ENCODE measurements around the gene TM7SF2. TPM values are rescaled to one million over a fixed set of nuclear protein-coding genes. Genes with fewer than 3 reads are reported as not detected.
"Not testable (repeated sequence)": the region's sequence is repeated elsewhere in the genome, so short reads cannot be mapped to it uniquely, and the experiment has no call there.

TM7SF2 gene
- total RNA-seq, 1 experiment from 2014 or later: 23.5 TPM

DNA sequence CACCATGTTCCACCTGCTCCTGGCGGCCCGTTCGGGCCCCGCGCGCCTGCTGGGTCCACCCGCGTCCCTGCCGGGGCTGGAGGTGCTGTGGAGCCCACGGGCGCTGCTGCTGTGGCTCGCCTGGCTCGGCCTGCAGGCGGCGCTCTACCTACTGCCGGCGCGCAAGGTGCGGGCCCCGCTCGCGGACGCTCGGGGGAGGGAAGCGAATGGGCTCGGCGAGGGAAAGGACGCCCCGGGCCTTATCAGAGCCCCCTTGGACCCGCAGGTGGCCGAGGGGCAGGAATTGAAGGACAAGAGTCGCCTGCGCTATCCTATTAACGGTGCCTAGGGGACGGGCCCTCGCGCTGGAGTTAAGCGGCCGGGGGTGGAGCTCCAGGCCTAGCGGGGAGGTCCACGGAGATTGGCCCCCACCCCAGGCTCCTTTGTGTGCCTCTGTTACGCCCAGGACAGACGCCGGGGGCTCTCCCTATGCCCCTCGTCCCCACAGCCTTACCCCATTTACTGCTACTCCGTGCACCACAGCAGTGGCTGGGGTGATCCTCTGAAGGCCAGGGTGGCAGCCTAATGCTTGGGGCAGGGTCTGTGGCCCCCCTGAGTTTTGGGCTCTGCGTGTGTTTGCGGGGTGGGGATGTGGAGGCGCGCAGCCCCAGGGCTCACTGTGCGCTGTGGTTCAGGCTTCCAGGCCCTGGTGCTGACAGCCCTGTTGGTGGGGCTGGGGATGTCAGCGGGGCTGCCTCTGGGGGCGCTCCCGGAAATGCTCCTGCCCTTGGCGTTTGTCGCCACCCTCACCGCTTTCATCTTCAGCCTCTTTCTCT is 1.1 kb downstream of the TM7SF2 start:
- peak; percentile 49 for DNase-seq (ENCODE audit: low spot score)
- in situ Hi-C loops (cut with HindIII; ENCODE audit: low sequenced_read_pairs): no loop called here

DNA sequence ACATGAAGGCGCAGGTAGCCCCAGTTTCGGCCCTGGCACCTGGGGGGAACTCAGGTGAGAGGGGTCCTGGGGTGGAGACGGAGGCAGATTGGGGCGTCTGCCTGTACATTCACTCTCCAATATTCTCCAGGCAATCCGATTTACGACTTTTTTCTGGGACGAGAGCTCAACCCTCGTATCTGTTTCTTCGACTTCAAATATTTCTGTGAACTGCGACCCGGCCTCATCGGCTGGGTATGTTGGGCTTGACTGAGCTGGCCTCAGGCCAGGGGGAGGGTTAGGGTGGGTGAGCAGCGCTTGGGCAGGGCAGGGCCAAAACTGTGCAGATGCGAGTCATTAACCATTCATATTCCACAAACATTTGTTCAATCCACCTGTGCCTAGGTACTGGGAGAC is 1.7 kb downstream of the TM7SF2 start:
- DNase-seq (ENCODE audit: low spot score): no peak
- in situ Hi-C loops (cut with HindIII; ENCODE audit: low sequenced_read_pairs): no loop called here

DNA sequence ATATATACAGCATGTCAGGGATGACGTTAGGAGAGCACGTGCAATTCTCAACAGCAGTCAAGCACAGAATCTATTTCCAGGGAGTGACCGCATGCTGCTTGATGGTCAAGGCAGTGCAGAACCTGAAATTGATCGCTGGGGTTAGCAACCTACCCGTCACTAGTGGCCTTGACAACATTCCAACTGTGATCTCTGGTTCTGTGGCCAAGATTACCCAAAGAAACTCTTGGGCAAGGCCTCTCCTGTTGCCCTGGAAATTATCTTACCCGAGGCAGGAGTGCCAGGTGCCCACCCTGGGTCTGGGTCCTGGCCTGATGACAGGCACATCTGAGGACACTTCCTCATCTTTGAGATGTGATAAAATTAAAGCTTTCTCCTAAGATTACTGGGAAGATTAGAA is 2.2 kb downstream of the TM7SF2 start:
- in situ Hi-C loops (cut with HindIII; ENCODE audit: low sequenced_read_pairs): no loop called here
- DNase-seq (ENCODE audit: low spot score): no peak

DNA sequence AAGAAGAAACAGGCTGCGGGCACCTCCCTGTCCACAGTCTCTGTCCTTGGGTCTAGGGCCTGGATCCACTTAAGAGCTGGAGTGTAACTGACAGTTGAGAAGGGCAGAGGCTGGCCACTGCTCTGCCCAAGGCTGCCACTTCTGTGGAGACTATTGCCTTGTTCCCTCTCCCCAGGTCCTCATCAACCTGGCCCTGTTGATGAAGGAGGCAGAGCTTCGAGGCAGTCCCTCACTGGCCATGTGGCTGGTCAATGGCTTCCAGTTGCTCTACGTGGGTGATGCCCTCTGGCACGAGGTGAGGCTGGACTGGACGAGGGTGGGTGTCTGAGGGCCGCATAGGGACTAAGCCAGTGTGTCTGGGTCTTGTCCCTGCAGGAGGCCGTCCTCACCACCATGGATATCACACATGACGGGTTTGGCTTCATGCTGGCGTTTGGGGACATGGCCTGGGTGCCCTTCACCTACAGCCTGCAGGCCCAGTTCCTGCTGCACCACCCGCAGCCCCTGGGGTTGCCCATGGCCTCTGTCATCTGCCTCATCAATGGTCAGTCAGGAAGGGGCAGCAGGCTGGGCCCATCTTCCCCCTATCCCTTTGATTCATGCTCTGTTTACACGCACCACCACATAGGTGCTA is 3.0 kb downstream of the TM7SF2 start:
- in situ Hi-C loops (cut with HindIII; ENCODE audit: low sequenced_read_pairs): no loop called here
- no peak for DNase-seq (ENCODE audit: low spot score)

DNA sequence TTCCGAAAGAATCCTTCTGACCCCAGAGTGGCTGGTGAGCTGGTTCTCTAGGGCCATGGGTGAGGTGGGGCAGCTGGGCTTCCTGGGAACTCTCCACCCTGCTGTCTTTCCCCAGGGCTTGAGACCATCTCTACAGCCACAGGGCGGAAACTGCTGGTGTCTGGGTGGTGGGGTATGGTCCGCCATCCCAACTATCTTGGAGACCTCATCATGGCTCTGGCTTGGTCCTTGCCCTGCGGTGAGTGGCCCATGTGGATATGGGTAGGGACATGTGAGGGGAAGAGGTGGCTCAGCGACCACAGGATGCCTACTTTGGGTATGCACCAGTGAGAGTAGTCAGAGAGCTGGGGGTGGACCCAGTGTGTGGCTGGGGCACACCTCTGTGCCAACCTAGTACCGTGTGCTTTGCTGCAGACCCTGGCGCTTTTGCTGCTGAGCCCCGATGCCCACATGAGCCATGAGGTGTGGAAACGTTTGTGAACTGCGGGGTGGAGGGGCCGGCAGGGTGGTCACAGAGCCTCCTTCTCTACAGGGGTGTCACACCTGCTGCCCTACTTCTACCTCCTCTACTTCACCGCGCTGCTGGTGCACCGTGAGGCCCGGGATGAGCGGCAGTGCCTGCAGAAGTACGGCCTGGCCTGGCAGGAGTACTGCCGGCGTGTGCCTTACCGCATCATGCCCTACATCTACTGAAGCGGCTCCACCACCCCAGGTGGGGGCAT is 3.9 kb downstream of the TM7SF2 start:
- in situ Hi-C loops (cut with HindIII; ENCODE audit: low sequenced_read_pairs): no loop called here
- DNase-seq (ENCODE audit: low spot score): no peak

DNA sequence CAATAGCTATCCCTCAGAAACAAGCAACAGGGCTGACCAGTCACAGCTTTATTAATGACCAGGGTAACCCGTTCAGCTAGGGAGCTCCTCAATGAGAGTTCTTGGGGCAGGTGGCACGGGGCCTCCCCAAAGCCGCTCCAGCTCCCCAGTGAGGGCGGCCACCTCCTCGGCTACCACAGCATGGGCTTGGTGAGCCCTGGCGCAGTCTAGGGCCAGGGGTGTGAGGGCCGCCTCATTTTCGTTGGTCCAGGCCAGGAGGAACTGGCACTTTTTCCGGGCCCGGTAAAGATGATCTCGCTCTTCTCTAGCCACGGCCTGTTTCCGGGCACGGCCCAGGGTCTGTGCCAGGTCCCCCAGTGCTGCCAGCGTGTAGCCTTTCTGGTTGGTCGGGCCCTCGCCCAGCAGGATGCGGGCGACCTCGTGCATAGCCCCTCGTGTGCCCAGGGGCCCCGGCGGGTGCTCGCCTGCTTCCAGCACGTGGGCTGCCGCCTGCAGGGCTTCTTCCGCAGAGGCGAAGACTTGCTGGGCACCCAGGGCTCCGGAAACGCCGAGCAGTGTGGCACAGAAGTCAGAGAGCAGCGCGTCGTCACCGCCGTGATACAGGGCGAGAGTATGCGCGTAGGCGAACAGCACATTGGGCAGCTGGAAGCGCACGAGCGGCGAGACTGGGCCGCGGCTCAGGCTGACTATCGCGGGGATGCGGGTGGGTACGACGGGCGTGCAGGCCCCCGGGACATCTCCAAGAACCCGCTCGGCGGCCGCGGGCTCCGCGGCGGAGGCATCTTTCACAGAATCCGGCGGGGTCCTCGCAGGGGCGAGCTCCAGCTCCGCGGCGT is 4.9 kb downstream of the TM7SF2 start:
- in situ Hi-C loops (cut with HindIII; ENCODE audit: low sequenced_read_pairs): no loop called here
- DNase-seq (ENCODE audit: low spot score): no peak

DNA sequence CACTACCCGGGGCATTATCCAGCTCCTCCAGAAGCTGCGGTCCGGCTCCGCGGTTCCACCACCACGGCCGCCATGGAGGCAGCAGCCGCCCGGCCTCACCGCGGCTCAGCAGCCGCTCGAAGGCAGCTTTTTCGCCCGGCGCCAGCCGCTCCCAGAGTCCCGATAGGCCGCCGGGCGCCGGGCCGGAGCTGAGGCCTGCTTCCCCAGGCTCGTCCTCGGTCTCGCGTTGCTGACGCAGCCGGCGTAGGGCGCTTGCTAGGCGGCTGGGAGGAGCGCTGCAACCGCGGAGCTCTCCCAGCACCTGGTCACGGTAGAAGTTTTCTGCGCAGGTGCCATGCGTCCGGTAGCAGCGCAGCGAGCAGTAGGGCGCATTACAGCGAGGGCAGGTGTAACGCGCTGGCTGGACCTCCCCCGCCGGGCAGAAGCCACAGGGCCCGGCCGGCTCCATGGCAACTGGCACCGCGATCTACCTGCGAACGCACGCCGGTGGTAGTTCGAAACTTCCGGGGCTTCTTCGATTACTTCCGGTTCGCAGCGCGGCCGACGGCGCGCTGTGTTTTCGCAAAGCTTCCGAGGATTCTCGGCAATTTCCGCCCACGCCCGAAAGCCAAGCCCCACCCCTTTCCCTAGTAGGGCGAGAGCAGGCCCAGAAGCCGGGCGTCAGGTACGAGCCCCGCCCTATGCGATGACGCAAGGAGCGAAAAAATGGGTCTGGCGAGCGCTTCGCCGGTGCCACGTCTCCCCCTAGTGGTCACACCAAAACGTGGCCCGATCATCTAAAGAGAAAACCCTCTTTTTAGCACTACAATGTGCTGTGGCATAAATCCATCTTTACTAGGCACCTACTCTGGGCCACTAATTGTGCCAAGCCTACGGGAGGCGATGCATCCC is 5.8 kb downstream of the TM7SF2 start, which contains the start of gene ZNHIT2:
TSS of gene ZNHIT2 (minus strand) at position 496 of the 891 bp plus-strand sequence. CDS start at position 448, 48 bp downstream.
- in situ Hi-C loops (cut with HindIII; ENCODE audit: low sequenced_read_pairs): no loop called here
- peak; percentile 99 for DNase-seq (ENCODE audit: low spot score)

DNA sequence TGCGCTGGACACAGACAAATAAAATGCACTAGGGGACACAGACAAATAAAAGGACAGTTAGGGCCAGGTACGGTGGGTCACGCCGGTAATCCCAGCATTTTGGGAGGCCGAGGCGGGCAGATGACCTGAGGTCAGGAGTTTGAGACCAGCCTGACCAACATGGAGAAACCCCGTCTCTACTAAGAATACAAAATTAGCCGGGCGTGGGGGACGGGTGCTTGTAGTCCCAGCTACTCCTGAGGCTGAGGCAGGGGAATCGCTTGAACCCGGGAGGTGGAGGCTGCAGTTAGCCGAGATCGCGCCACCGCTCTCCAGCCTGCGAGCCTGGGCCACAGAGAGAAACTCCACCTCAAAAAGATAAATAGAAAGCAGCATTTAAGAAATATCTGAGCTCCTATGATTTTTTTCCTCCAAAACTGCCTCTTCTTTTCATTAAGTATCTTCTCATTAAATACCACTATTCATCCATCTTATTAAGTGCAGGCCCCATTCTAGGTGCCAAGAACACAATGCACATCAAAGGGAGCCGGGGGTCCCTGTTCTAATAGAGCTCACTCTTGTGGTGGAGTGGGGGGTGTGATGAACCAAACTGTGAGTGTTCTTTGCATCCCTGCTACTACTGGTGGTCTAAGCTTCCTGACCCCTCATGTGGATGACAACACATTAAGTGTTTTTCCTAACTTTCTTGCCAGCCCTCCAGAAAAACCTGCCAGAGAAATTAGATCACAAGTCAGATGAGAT is 6.6 kb downstream of the TM7SF2 start:
- in situ Hi-C loops (cut with HindIII; ENCODE audit: low sequenced_read_pairs): no loop called here
- no peak for DNase-seq (ENCODE audit: low spot score)

DNA sequence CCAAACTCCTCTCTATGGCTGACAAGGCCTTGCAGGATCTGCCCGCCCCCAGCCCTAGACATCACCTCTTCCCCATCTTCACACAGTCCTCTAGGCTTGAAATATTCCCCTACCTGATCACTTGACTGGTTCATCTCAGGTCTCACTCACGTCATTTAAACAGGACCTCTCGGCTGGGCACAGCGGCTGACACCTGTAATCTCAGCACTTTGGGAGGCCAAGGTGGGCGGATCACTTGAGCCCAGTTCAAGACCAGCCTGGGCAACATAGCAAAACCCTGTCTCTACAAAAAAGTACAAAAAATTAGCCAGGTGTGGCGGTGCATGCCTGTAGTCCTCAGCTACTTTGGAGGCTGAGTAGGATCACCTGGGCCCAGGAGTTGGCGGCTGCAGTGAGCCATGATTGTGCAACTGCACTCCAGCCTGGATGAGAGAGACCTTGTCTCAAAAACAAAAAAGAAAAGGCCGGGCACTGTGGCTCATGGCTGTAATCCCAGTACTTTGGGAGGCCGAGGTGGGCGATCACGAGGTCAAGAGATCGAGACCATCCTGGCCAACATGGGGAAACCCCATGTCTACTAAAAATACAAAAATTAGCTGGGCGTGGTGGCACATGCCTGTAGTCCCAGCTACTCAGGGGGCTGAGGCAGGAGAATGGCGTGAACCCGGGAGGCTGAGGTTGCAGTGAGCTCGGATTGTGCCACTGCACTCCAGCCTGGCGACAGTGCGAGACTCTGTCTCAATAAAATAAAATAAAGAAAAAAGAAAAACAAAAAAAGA is 7.4 kb downstream of the TM7SF2 start:
- in situ Hi-C loops (cut with HindIII; ENCODE audit: low sequenced_read_pairs): not testable (repeated sequence)

DNA sequence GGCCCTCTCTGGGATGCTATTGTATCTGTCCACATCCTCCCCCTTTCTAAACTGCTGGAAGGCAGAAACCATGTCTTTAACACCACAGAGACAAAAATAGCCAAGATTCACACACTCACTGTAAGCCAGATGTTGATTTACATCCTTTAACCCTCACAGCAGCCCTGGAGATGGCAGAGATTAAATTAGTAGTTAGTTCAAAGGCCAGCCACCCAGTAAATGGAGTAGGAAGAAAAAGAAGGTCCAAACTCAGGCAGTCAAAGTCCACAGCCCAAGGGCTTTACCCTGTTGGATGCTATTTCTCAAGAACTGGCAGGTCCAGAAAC is 8.0 kb downstream of the TM7SF2 start:
- DNase-seq (ENCODE audit: low spot score): no peak
- in situ Hi-C loops (cut with HindIII; ENCODE audit: low sequenced_read_pairs): no loop called here

More for the DNA sequence above, 7.4 kb downstream of the TM7SF2 start:
- DNase-seq (ENCODE audit: low spot score): not testable (repeated sequence)

DNA sequence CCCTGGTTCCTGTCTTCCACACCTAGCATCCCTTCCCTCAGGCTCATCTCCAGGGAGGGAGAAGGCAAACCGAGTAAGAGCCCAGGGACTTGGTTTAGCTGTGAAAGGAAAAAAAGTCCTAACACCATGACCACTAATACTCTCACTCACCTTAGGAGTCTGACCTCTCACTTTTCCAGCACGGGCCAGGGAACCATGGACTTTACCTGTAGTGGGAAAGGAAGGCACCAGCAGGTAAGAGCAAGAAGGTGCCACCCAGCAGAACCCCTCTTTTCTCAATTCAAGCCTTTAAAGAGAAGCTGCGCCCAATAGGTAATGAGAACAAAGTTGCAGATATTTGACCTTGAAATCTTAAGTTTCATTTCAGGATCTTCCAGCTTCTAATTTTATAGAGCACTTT is 9.2 kb downstream of the TM7SF2 start:
- DNase-seq (ENCODE audit: low spot score): no peak
- in situ Hi-C loops (cut with HindIII; ENCODE audit: low sequenced_read_pairs): no loop called here

DNA sequence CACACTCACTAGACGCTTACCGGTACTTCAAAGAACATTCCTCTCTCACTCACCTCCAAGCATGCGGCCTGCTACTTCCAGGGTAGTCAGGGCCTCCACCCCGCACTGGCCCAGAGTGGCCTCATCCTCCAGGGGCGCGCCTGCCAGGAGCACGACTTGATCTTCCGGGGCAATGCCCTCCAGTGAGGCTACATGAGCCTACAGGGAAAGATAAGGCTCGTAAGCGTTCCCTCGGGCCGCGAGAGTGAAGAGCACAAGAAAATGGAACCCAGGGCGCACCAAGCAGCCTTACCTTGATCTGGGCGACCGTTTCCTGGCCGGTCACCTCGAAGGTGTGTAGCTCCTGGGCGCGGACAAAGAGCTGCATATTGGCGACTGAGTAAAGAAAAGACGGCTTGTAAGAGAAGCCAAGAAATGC is 9.8 kb downstream of the TM7SF2 start:
- DNase-seq (ENCODE audit: low spot score): no peak

DNA sequence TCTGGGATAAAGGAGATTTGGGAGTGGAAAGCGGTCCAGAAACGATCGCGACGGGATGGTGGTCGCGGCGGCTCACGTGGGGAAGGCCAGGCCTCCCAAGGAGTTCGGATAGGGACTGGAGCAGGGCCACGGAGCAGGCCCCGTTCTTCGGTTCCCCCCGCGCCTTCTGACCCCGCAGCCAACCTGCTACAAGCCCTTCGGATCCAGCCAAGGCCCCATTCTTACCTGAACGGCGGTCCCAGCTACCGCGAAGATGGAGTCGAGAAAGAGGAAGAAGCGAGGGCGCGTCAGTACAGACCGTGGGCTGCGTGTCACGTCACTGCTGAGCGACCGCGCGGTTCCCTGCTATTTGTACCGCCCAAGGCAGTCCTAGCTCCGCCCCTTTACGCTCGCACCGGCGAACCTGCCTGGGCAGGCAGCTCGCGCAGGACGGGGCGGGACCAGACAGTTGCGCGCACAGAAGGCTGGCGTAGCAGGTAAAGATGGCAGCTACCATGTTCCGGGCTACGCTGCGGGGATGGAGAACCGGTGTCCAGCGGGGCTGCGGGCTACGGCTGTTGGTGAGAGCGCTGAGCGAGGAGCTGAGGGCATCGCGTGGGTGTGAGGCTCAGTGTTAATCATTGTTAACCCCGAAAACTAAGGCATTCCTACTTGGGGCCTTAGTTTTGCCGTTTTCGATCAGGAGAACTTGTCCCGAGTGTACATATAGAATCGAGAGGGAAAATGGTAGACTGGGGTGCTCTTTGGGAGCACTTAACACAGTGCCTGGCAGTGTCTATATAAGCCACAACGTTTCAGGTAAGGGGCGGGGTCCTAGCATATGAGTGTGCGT is 10.4 kb downstream of the TM7SF2 start, which contains the start of the genes FAU and MRPL49:
TSS of gene FAU (minus strand) at position 270 of the 832 bp plus-strand sequence. CDS start 321 bp downstream, outside the sequence.
TSS of gene MRPL49 (plus strand) at position 457 of the 832 bp plus-strand sequence. CDS start at position 483, 26 bp downstream.
- DNase-seq (ENCODE audit: low spot score): peak; percentile 99
- in situ Hi-C loops (cut with HindIII; ENCODE audit: low sequenced_read_pairs): no loop called here

More for the DNA sequence above, 9.8 kb downstream of the TM7SF2 start:
- in situ Hi-C loops (cut with HindIII; ENCODE audit: low sequenced_read_pairs): no loop called here

DNA sequence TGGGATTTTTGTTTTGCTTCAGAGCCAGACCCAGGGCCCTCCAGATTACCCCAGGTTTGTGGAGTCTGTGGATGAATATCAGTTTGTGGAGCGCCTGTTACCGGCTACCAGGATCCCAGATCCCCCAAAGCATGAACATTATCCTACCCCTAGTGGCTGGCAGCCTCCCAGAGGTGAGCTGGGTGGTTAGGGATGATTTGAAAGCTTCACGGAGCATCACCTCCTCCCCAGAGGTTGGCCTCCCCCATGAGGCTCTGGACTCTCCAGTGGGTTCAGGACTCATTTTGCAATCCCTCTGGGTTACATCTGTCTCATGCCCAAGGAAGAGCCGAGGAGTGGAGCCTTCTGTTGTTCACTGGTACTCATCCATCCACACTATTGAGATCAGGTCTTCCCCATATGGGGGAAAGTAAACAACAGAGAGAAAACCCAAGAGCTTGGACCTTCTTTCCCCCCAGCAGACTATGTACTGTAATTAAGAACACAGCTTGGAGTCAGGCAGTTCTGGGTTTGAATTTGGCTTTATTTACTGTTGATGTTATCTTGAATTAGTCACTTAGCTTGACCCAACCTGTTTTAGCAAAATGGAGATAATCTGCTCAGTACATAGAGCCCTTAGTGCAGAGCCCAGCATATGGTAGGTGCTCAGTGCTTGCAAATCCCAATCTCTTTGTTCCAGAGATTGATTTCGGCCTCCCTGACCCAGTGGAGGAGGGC is 13.0 kb downstream of the TM7SF2 start:
- in situ Hi-C loops (cut with HindIII; ENCODE audit: low sequenced_read_pairs): no loop called here
- no peak for DNase-seq (ENCODE audit: low spot score)
